PC-3 (cell line): Measurements from ENCODE around the gene TERF2IP. TPM values are rescaled to one million over a fixed set of nuclear protein-coding genes. Genes with fewer than 3 reads are reported as not detected.

Source experiments
- ATAC-seq: fragments of 200-7000 bp; cut with Tn5 transposase; 2 replicates; pipeline ENCODE4 v1.9.1; 2020; ENCODE audit warnings: mild to moderate bottlenecking, moderate library complexity
- BruUV-seq: library from RNA; stranded (reverse); fragments of 400-500 nt; replicated peaks from 2 replicates; lab custom pipeline; 2021; lab: Mats Ljungman, UMichigan
- CTCF ChIA-PET: fragments of 300-600 bp; sonication (Branson Sonifier 250); formaldehyde crosslinking; loops from one replicate; lab custom pipeline; 2022; ENCODE audit warnings: antibody characterized with exemption; lab: Charles Lee
- POLR2A ChIA-PET: fragments of 300-600 bp; sonication (Branson Sonifier 250); formaldehyde crosslinking; loops from one replicate; lab custom pipeline; 2022; ENCODE audit warnings: antibody characterized with exemption; ENCODE audit not compliant: unreplicated experiment; lab: Charles Lee
- DNase-seq: peaks from one replicate; pipeline ENCODE4 v3.0.0-alpha.2; 2015
- H2AFZ ChIP-seq: fragments of 300-600 bp; sonication (generic); 2 replicates; pipeline ENCODE4 v1.6.0; 2016; ENCODE audit warnings: antibody characterized with exemption, low read length
- H3F3A ChIP-seq: fragments of 300-600 bp; sonication (generic); one replicate; pipeline ENCODE4 v1.6.0; 2017; ENCODE audit warnings: antibody characterized with exemption, low read length, control low read depth, mild to moderate bottlenecking; ENCODE audit not compliant: unreplicated experiment
- H3K27ac ChIP-seq: fragments of 300-600 bp; sonication (generic); 2 replicates; pipeline ENCODE4 v1.5.1; 2016; ENCODE audit warnings: mild to moderate bottlenecking, low read length
- H3K27me3 ChIP-seq: fragments of 300-600 bp; sonication (generic); 2 replicates; pipeline ENCODE4 v1.6.1; 2016; ENCODE audit warnings: low read length, mixed read lengths
- H3K36me3 ChIP-seq: fragments of 300-600 bp; sonication (generic); 2 replicates; pipeline ENCODE4 v1.6.1; 2016; ENCODE audit warnings: low read depth, mixed run types, low read length, mixed read lengths
- H3K4me1 ChIP-seq: fragments of 300-600 bp; sonication (generic); 2 replicates; pipeline ENCODE4 v1.5.1; 2016; ENCODE audit warnings: low read length; ENCODE audit not compliant: insufficient read depth
- H3K4me2 ChIP-seq: fragments of 300-600 bp; sonication (generic); 2 replicates; pipeline ENCODE4 v1.6.0; 2016; ENCODE audit warnings: low read length
- H3K4me3 ChIP-seq: fragments of 300-600 bp; sonication (generic); 2 replicates; pipeline ENCODE4 v1.5.1; 2016; ENCODE audit warnings: mild to moderate bottlenecking, low read length, mixed read lengths
- H3K79me2 ChIP-seq: fragments of 300-600 bp; sonication (generic); 2 replicates; pipeline ENCODE4 v1.6.1; 2017; ENCODE audit warnings: low read length, mixed read lengths
- H3K9ac ChIP-seq: fragments of 300-600 bp; sonication (generic); 2 replicates; pipeline ENCODE4 v1.6.0; 2016; ENCODE audit warnings: mild to moderate bottlenecking, low read length
- H3K9me2 ChIP-seq: fragments of 300-600 bp; sonication (generic); replicated peaks from 2 replicates; pipeline ENCODE4 v1.6.1; 2016; ENCODE audit warnings: mixed run types, low read length, mixed read lengths
- H3K9me3 ChIP-seq: fragments of 300-600 bp; sonication (generic); 2 replicates; pipeline ENCODE4 v1.6.1; 2016; ENCODE audit warnings: low read length, mixed read lengths
- H4K20me1 ChIP-seq: fragments of 300-600 bp; sonication (generic); 2 replicates; pipeline ENCODE4 v1.6.1; 2016; ENCODE audit warnings: low read length, mixed read lengths
- EZH2 ChIP-seq: fragments of 300-600 bp; sonication (generic); IDR thresholded peaks from one replicate; pipeline ENCODE4 v1.6.1; 2017; ENCODE audit warnings: antibody characterized with exemption, mild to moderate bottlenecking, low read length; ENCODE audit not compliant: unreplicated experiment
- EZH2phosphoT487 ChIP-seq: fragments of 300-600 bp; sonication (generic); IDR thresholded peaks from 2 replicates; pipeline ENCODE4 v1.6.1; 2018; ENCODE audit warnings: mild to moderate bottlenecking, antibody characterized with exemption, low read length, borderline replicate concordance
- intact Hi-C: fragments of 100-400 bp; cut with micrococcal nuclease; formaldehyde crosslinking; loops from 2 replicates; pipeline ENCODE4 v1.9.0; 2023
- total RNA-seq: library from RNA; depleted of rRNA; stranded (reverse); fragments of >200 nt; gene quantifications from 2 replicates; pipeline ENCODE4 v1.2.3, GENCODE V29; 2014
- TF ChIP-seq, protein P1 (sequence below): fragments of 300-600 bp; sonication (generic); conservative IDR thresholded peaks from 2 replicates; pipeline ENCODE4 v1.5.1; 2017; ENCODE audit warnings: antibody characterized with exemption, low read depth, mild to moderate bottlenecking, low read length

The TERF2IP gene
- total RNA-seq, 1 experiment from 2014 or later, result 25.7 TPM

DNA sequence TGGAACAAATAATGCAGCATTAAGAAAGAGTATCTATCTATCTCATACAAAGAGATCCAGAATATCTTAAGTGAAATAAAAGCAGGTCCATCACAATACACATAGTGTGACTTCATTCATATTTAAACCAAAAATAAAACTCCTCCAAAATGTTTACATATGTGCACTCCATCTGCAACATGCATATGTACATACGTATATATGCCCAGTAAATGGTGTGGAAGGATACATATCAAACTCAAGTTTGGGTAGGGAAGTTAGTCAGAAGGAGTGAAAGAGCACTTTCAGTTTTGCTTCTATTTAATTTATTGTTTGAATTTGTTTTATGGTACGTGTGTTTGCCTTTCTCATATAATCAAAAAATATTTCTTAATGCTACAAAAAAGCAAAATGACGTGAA, 12.5 kb upstream of the TERF2IP start:
- no peak for DNase-seq
- Histone ChIP-seq H3K4me2 (no peak overlapping the region), H2AFZ (no peak overlapping the region), H3K79me2 (0 out of 2 replicates have a peak, but pooled peaks cover 3% of the 10 kb centered on the region), H3K4me1 (no peaks in the 10 kb centered on the region), H4K20me1 (no peaks in the 10 kb centered on the region), H3K9me2 (no peaks in the 10 kb centered on the region), H3K4me3 (no peak overlapping the region), H3F3A (no peaks in the 10 kb centered on the region), H3K27ac (no peak overlapping the region), H3K27me3 (no peaks in the 10 kb centered on the region), H3K9me3 (no peaks in the 10 kb centered on the region), H3K9ac (no peak overlapping the region), H3K36me3 (peaks cover 48% of the 10 kb centered on the region)
- intact Hi-C loops, result no loop called here
- ChIA-PET POLR2A (no interaction called here), CTCF (no interaction called here)
- ATAC-seq, result no peak
- TF ChIP-seq, protein P1, sequence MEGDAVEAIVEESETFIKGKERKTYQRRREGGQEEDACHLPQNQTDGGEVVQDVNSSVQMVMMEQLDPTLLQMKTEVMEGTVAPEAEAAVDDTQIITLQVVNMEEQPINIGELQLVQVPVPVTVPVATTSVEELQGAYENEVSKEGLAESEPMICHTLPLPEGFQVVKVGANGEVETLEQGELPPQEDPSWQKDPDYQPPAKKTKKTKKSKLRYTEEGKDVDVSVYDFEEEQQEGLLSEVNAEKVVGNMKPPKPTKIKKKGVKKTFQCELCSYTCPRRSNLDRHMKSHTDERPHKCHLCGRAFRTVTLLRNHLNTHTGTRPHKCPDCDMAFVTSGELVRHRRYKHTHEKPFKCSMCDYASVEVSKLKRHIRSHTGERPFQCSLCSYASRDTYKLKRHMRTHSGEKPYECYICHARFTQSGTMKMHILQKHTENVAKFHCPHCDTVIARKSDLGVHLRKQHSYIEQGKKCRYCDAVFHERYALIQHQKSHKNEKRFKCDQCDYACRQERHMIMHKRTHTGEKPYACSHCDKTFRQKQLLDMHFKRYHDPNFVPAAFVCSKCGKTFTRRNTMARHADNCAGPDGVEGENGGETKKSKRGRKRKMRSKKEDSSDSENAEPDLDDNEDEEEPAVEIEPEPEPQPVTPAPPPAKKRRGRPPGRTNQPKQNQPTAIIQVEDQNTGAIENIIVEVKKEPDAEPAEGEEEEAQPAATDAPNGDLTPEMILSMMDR, result no peak
- no peak for TF ChIP-seq EZH2
- no peak for TF ChIP-seq EZH2phosphoT487
- no TSS peak for BruUV-seq

DNA sequence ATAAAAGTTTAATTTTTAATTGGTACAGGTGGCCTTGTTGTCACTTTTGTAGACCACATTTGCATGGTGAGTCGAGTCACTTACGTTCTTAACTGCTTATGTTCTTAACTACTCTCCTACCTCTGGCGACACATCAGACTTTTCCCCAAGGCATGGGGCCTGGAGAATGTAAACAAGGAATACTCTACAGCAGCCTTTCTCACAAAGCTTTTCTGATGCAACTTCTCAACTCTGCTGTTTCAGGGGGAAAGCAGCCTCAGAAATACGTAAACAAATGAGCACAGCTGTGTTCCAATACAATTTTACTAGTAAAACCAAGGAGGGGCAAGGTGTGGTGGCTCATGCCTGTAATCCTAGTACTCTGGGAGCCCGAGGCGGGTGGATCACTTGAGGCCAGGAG, 7.0 kb upstream of the TERF2IP start:
- ChIA-PET POLR2A (no interaction called here), CTCF (no interaction called here)
- Histone ChIP-seq H3K9me3 (no peaks in the 10 kb centered on the region), H3K36me3 (peaks cover 49% of the 10 kb centered on the region), H3K4me2 (no peak overlapping the region), H3K4me1 (peaks cover 8% of the 10 kb centered on the region), H3K9ac (no peak overlapping the region), H3F3A (no peaks in the 10 kb centered on the region), H2AFZ (no peak overlapping the region), H3K27ac (no peak overlapping the region), H3K4me3 (no peak overlapping the region), H3K79me2 (peaks cover 39% of the 10 kb centered on the region), H4K20me1 (0 out of 2 replicates have a peak, but pooled peaks cover 16% of the 10 kb centered on the region), H3K9me2 (no peaks in the 10 kb centered on the region), H3K27me3 (no peaks in the 10 kb centered on the region)
- BruUV-seq, result no TSS peak
- DNase-seq, result no peak
- intact Hi-C loops, result no loop called here
- ATAC-seq, result no peak
- TF ChIP-seq EZH2 (no peak), EZH2phosphoT487 (no peak)
- TF ChIP-seq, protein P1, result no peak

DNA sequence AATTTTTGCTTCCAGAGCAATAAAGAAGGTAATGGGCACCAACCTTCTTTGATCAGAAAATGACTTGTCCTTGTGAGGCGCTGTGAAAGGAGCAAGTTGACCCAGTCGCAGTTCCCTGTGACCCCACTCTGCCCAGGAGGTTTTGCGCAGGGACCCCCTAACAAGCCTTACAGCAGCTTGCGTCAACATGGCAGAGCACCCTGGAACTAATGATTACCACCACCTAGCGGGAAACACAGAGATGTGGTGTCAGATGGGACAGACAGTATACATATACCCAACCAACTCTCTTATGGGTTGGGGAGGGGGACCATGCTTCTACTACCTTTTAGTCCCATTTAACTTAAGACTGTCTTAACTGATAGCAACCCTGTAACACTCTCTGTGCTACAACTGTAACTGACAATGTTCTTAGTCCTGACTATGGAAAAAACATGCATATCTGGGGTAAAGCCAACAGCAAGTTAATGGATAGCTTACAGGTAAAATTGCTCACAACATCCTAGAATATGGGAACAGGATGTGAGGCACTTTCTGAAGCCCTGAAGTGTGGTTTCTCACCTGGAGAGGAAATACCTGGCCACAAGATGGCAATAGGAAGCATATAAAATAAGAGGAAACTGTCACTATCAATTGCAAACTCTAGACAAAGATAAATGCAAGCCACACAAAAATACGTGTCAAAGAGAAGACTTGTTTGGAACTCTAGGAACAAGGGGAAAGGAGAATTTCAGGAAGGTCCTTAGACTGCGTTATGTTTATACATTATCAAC, 3.1 kb upstream of the TERF2IP start:
- intact Hi-C loops, result loop anchor here (5.0 kb wide), 1 partner anchor 87 kb away; the partner anchor contains the start of gene TMEM231
- Histone ChIP-seq H3K79me2 (peaks cover 69% of the 10 kb centered on the region), H3K27ac (no peak overlapping the region), H3F3A (no peaks in the 10 kb centered on the region), H3K4me3 (no peak overlapping the region), H3K9ac (no peak overlapping the region), H3K9me3 (no peaks in the 10 kb centered on the region), H2AFZ (no peak overlapping the region), H3K4me1 (peaks cover 14% of the 10 kb centered on the region), H3K36me3 (peaks cover 39% of the 10 kb centered on the region), H3K4me2 (0 out of 2 replicates have a peak overlapping the region, but pooled peaks have one; percentile 28), H3K9me2 (no peaks in the 10 kb centered on the region), H3K27me3 (no peaks in the 10 kb centered on the region), H4K20me1 (0 out of 2 replicates have a peak, but pooled peaks cover 16% of the 10 kb centered on the region)
- TF ChIP-seq, protein P1, result peak; percentile 42
- no peak for TF ChIP-seq EZH2phosphoT487
- ATAC-seq (no peak), DNase-seq (peak; percentile 34)
- CTCF ChIA-PET, result no interaction called here
- BruUV-seq, result no TSS peak
- POLR2A ChIA-PET, result no interaction called here
